ENCODE results near the gene FAM107A.
"Not testable (repeated sequence)": the region's sequence is repeated elsewhere in the genome, so short reads cannot be mapped to it uniquely, and the experiment has no call there.

The FAM107A gene

DNA sequence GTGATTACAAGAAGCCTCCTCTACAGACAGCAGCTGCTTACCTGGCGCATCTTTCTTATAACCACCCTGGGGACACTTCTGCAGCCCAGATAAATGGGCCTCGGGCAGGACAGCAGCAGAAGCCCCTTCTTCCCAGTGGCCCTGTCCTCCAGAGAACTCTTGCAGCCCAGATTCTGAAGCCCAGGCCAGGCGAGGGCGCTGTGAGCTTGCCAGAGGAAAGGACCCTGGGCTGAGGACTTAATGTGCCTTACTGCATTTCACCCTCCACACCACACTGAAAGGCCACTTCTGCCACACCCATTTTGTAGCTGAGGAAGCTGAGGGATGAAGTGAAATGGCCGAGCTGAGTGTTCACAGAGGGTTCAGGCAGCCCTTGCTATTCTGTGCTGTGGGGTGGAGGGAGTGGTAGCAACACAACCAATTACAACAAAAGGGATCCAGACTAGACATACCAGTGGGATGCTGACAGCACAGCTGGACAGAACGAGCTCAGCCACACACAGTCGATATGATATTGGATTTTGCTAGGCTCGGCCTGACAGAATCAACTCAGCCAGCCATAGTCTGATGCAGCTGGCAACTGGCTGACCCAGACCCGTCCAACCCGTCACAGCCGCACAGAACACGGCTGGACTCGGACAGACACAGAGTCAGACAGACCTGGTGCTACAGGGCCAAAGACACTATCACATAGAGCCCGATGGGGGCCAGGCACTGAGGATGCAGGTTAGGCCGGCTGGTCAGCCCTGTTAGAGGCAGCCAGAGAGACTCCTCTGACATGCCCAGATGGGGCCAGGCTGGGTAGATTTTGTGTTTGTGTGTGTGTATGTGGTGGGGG, 47.5 kb downstream of the FAM107A start:
- no peaks in the 10 kb centered on the region for H3K27me3 ChIP-seq (ENCODE audit: low read depth, low read length)
- H3K9ac ChIP-seq (ENCODE audit: low read length): no peak overlapping the region
- no peaks in the 10 kb centered on the region for H3K79me2 ChIP-seq (ENCODE audit: low read length)
- no peak overlapping the region for H3K4me2 ChIP-seq (ENCODE audit: low read length)
- TF ChIP-seq, protein P1, sequence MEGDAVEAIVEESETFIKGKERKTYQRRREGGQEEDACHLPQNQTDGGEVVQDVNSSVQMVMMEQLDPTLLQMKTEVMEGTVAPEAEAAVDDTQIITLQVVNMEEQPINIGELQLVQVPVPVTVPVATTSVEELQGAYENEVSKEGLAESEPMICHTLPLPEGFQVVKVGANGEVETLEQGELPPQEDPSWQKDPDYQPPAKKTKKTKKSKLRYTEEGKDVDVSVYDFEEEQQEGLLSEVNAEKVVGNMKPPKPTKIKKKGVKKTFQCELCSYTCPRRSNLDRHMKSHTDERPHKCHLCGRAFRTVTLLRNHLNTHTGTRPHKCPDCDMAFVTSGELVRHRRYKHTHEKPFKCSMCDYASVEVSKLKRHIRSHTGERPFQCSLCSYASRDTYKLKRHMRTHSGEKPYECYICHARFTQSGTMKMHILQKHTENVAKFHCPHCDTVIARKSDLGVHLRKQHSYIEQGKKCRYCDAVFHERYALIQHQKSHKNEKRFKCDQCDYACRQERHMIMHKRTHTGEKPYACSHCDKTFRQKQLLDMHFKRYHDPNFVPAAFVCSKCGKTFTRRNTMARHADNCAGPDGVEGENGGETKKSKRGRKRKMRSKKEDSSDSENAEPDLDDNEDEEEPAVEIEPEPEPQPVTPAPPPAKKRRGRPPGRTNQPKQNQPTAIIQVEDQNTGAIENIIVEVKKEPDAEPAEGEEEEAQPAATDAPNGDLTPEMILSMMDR (IDR thresholded peaks at IDR 0.05; ENCODE audit: low read depth, low read length): peak; percentile 42
- no peak for TF ChIP-seq EZH2phosphoT487 (IDR thresholded peaks at IDR 0.05; ENCODE audit: low read depth)
- H3K4me1 ChIP-seq (ENCODE audit: low read length): peaks cover 6% of the 10 kb centered on the region
- no peaks in the 10 kb centered on the region for H3K36me3 ChIP-seq (replicated peaks; ENCODE audit: low read depth, low read length)
- no peak overlapping the region for H3K4me3 ChIP-seq (ENCODE audit: low read length)
- no peak overlapping the region for H2AFZ ChIP-seq (ENCODE audit: low read depth, low read length)
- no peaks in the 10 kb centered on the region for H3K9me3 ChIP-seq (ENCODE audit: insufficient read depth, low read length)
- no peak overlapping the region for H3K27ac ChIP-seq (ENCODE audit: low read length)
- H4K20me1 ChIP-seq (ENCODE audit: insufficient read depth, low read length): no peaks in the 10 kb centered on the region

- TF ChIP-seq, protein P1 (IDR thresholded peaks at IDR 0.05; ENCODE audit: low read depth, low read length): no peak
- TF ChIP-seq EZH2phosphoT487 (IDR thresholded peaks at IDR 0.05; ENCODE audit: low read depth): no peak
- Histone ChIP-seq H3K36me3 (replicated peaks; ENCODE audit: low read depth, low read length) (no peaks in the 10 kb centered on the region), H3K4me1 (ENCODE audit: low read length) (peaks cover 6% of the 10 kb centered on the region), H3K4me3 (ENCODE audit: low read length) (no peak overlapping the region), H3K4me2 (ENCODE audit: low read length) (no peak overlapping the region), H3K27me3 (ENCODE audit: low read depth, low read length) (no peaks in the 10 kb centered on the region), H3K27ac (ENCODE audit: low read length) (no peak overlapping the region), H2AFZ (ENCODE audit: low read depth, low read length) (no peak overlapping the region), H3K9ac (ENCODE audit: low read length) (no peak overlapping the region), H3K79me2 (ENCODE audit: low read length) (no peaks in the 10 kb centered on the region), H3K9me3 (ENCODE audit: insufficient read depth, low read length) (no peaks in the 10 kb centered on the region), H4K20me1 (ENCODE audit: insufficient read depth, low read length) (no peaks in the 10 kb centered on the region)
Observed at GRCh38 chr3:58528629-58529028, 48.6 kb downstream of the FAM107A start.

GRCh38 chr3:58527440-58527839, 49.8 kb downstream of the FAM107A start:
- not testable (repeated sequence) for H3K27ac ChIP-seq (ENCODE audit: low read length); H3K79me2 ChIP-seq (ENCODE audit: low read length); H3K27me3 ChIP-seq (ENCODE audit: low read depth, low read length); H3K9me3 ChIP-seq (ENCODE audit: insufficient read depth, low read length); H3K4me2 ChIP-seq (ENCODE audit: low read length); H3K4me3 ChIP-seq (ENCODE audit: low read length); H3K4me1 ChIP-seq (ENCODE audit: low read length); H4K20me1 ChIP-seq (ENCODE audit: insufficient read depth, low read length); H3K9ac ChIP-seq (ENCODE audit: low read length); H3K36me3 ChIP-seq (replicated peaks; ENCODE audit: low read depth, low read length); H2AFZ ChIP-seq (ENCODE audit: low read depth, low read length)

DNA sequence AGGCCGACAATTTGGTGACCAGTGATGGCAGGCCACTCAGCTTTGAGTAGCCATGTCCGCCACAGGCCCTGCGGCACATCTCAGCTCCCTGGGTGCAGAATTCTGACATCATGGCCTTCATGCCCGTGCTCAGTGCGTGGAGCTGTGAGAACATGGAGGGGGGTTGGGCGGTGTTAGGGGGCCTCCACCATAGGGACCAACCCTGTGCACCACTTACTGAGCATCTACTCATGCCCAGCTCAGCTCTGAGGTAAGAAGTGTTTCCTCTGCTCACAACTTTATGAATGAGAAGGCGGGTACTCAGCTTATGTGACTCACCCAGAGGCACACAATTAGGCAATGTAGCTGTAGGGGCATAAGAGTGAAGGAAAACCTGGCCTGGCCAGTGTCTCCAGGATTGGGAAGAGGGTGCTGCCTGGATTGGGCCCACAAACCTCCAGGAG, 50.7 kb downstream of the FAM107A start:
- Histone ChIP-seq H3K9ac (ENCODE audit: low read length) (no peak overlapping the region), H3K36me3 (replicated peaks; ENCODE audit: low read depth, low read length) (no peaks in the 10 kb centered on the region), H3K4me2 (ENCODE audit: low read length) (no peak overlapping the region), H3K4me1 (ENCODE audit: low read length) (no peaks in the 10 kb centered on the region), H3K4me3 (ENCODE audit: low read length) (no peak overlapping the region), H3K9me3 (ENCODE audit: insufficient read depth, low read length) (no peaks in the 10 kb centered on the region), H3K27ac (ENCODE audit: low read length) (no peak overlapping the region), H3K27me3 (ENCODE audit: low read depth, low read length) (no peaks in the 10 kb centered on the region), H4K20me1 (ENCODE audit: insufficient read depth, low read length) (no peaks in the 10 kb centered on the region), H2AFZ (ENCODE audit: low read depth, low read length) (no peak overlapping the region), H3K79me2 (ENCODE audit: low read length) (no peaks in the 10 kb centered on the region)
- TF ChIP-seq EZH2phosphoT487 (IDR thresholded peaks at IDR 0.05; ENCODE audit: low read depth): no peak
- TF ChIP-seq, protein P1 (IDR thresholded peaks at IDR 0.05; ENCODE audit: low read depth, low read length): no peak

Measured in OCI-LY3 (cell line).